Measurements from ENCODE around the gene EML4.
"Not testable (repeated sequence)": the region's sequence is repeated elsewhere in the genome, so short reads cannot be mapped to it uniquely, and the experiment has no call there.

The EML4 gene

GRCh38 chr2:42363413-42363812 is 194.3 kb downstream of the EML4 start:
- DNase-seq: no peak

- DNase-seq: no peak
Measured at GRCh38 chr2:42364658-42365057, 195.5 kb downstream of the EML4 start.

- no peak for DNase-seq
Measured at GRCh38 chr2:42366411-42366810, 197.3 kb downstream of the EML4 start.

GRCh38 chr2:42367835-42368234 is 198.7 kb downstream of the EML4 start:
- DNase-seq: no peak

DNA sequence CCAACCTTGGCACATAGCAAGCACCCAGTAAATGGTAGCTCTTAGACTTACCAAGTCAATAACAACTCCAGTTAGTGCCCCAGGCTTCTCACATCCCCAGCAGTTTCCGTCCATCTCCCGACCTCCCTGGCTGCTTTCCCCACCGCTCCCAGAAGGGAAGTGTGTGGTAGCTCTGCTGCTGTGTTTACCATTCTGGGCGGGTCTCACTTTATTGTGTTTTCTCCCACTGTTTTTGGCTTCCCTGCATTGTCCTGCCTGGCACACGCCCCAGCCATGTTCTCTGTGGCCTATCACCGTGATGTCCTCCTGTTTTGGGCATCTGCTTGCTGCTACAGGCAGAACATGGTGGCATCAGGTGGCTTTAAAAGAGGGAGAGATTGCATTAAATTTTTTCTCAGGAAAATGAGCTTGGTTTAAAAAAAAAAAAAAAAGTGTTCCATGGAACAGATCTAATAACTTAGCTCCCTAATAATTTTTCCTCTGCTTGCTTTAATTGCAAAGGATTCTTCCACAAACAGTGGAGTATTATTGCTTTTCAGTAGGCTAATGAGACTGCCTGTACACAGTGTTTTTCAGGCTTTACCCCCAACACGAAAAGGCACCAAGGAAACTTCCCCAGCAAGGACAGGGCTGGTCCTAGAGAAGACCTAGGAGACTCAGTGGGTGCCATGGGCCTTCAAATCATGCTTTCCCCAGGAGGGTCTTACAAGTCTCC is 199.8 kb downstream of the EML4 start:
- DNase-seq: no peak

GRCh38 chr2:42369532-42370229 is 200.5 kb downstream of the EML4 start:
- no peak for DNase-seq

DNA sequence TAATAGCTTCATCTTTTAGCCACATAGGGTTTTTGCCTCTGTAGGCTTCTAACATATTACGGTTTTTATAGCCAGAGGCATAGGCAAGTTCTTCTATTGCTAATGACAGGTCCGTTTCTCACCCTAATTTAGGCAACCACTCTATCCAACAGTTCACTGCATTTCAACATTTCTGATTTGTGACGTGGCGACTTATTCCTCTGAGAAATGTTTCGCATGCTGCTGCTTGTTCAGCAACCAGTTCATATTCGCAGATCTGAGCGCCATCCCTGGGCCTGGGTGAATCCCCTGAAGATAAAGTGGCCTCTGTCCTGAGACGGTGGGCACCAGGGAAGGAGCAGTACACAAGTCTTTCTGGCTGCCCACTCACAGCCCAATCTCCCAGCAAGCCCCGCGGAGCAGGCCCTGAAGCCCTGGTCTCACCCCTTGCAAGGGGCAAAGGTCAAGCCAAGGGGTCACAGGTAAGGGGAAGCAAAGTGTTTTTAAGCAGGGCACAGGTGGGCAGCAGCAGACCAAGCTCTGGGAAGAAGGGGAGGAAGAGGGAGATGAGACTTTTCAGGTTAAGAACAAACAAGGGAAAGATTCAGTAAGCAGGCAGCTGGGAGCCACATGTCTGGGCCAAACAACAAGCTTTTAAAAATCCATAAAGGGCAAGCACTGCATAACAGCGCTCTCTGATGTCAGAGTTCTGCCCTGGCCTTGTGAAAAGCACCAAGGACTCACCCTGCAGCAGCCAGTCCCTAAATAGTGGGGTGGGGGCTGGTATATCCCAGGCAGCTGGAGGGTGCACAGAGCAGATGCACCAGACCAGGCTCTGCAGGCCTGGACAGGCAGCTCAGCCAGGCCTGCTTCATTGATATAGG is 202.7 kb downstream of the EML4 start:
- no peak for DNase-seq

DNA sequence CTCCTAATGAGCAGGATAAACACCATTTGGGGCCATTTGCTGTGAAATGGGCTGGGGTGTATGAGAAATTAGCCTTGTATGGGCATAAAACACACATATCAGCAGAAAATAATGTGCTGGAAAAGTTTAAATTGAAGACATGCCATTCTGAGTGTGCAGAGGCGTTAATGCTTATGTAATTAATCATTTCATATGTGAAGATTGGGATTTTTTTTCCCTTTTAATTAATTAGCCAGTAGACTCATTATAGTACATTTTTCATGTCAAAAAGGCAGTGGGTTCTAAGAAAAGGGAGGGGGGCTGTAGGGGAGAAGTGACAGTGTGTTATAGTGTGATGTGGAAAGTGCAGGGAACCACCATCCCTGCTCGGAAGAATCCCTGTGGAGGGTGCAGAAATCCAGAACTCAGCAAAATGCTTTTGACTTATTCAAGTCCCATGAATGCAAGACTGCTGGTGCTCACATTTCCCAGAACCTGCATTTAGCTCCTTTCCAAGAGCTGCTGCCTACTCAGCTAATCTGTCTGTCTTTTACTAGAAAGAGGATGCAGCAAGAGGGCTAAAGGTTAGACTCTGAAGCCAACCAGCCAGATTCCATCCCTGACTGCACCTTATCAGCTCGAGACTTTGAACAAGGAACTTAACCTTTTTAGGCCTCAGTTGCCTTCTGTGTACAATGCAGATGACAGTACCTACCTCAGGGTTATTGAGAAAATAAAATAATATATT is 203.5 kb downstream of the EML4 start:
- no peak for DNase-seq

- DNase-seq: no peak
Measured at GRCh38 chr2:42376758-42377157, 207.6 kb downstream of the EML4 start.

- DNase-seq: no peak
Measured at GRCh38 chr2:42378415-42378814, 209.3 kb downstream of the EML4 start.

DNA sequence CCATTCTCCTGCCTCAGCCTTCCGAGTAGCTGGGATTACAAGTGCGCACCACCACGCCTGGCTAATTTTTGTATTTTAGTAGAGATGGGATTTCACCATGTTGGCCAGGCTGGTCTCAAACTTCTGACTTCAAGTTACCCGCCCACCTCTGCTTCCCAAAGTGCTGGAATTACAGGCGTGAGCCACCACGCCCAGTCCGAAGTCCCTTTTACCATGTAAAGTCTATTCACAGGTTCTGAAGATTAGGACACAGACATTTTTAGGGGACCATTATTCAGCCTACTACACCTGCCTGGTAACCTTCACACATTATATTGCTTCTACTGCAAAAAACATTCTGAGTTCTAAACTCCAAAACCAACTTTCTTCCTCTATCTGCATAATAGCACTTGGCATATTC is 210.9 kb downstream of the EML4 start:
- not testable (repeated sequence) for DNase-seq

DNA sequence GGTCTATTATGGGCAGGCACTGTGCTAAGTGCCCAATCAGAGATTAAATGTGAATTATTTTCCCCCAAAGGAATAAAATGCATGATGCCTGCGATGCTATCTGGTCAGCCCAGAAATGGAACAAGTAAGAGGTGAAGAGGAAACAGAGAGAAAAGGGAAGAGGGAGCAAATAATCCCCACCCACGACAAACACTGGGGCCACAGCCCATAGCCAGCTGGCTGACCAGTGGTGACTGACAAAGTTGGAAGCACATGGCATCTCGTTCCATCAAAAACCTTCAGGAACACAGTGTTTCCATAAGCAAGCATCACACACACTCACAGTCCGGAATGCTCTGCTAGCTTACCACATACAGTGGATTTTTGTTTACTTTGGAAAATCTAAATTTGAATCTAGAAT is 213.0 kb downstream of the EML4 start:
- no peak for DNase-seq
